K562 (cell line): Measurements from ENCODE around the gene ZDHHC18. TPM values are rescaled to one million over a fixed set of nuclear protein-coding genes. Genes with fewer than 3 reads are reported as not detected.

Source experiments
- ATAC-seq: fragments of 200-7000 bp; cut with Tn5 transposase; 3 replicates; pipeline ENCODE4 v1.9.1; 2020; ENCODE audit warnings: moderate library complexity
- BruUV-seq: library from RNA; stranded (reverse); fragments of 400-500 nt; replicated peaks from 2 replicates; lab custom pipeline; 2021; lab: Mats Ljungman, UMichigan
- CTCF ChIA-PET: fragments of 300-600 bp; formaldehyde crosslinking; extraction: SDS; loops from one replicate; lab custom pipeline; 2021; ENCODE audit warnings: low intra/inter-chr PET ratio; lab: Yijun Ruan, JAX
- POLR2A ChIA-PET: fragments of 300-600, 350-650 bp; sonication (Branson Sonifier 250); formaldehyde crosslinking; extraction: SDS; loops from one replicate; lab custom pipeline; 2021; ENCODE audit warnings: antibody characterized with exemption, inconsistent platforms; lab: Yijun Ruan, JAX
- DNase-seq, 4 experiments: peaks; one replicate each; pipeline versions ENCODE4 v3.0.0 to v3.0.0-alpha.2; 2011 to 2018; ENCODE audit warnings: low spot score in 3 of 4, mixed read lengths in 3 of 4; ENCODE audit errors: extremely low read depth in 1 of 4
- FAIRE-seq: peaks from 2 replicates; lab custom pipeline; 2011; peaks lifted over from hg19 to GRCh38; lab: Jason Lieb, UNC
- H2AFZ ChIP-seq: 2 replicates; pipeline ENCODE4 v1.6.0; 2011; ENCODE audit warnings: low read depth, low read length, control low read depth, inconsistent platforms
- H3K27ac ChIP-seq: fragments of 200-600 bp; 3 replicates; pipeline ENCODE4 v1.8.0; 2011; ENCODE audit warnings: low read depth, mild to moderate bottlenecking, control low read depth, inconsistent platforms, low read length, moderate library complexity, mixed read lengths; ENCODE audit errors: extremely low read depth
- H3K27me3 ChIP-seq, 2 experiments: fragments of 300-600 bp in 1 of 2; 2 replicates in 1 of 2; 3 replicates in 1 of 2; pipeline versions ENCODE4 v1.6.0 to v1.8.0; 2011; ENCODE audit warnings: inconsistent platforms in 2 of 2, low read length in 2 of 2, mild to moderate bottlenecking in 1 of 2, mixed read lengths in 1 of 2, moderate library complexity in 1 of 2; ENCODE audit not compliant: control insufficient read depth in 2 of 2, insufficient read depth in 2 of 2
- H3K36me3 ChIP-seq: fragments of 300-600 bp; 3 replicates; pipeline ENCODE4 v1.8.0; 2011; ENCODE audit warnings: mild to moderate bottlenecking, low read length, inconsistent platforms; ENCODE audit not compliant: control insufficient read depth, insufficient read depth
- H3K4me1 ChIP-seq, 2 experiments: fragments of 200-600 bp in 1 of 2; replicated peaks in 1 of 2; 2 replicates in 1 of 2; 3 replicates in 1 of 2; pipeline versions ENCODE4 v1.5.1 to v1.8.0; 2011; ENCODE audit warnings: inconsistent platforms in 2 of 2, low read length in 2 of 2, mild to moderate bottlenecking in 1 of 2, mixed read lengths in 1 of 2, moderate library complexity in 1 of 2; ENCODE audit not compliant: control insufficient read depth in 2 of 2, insufficient read depth in 2 of 2
- H3K4me2 ChIP-seq: 2 replicates; pipeline ENCODE4 v1.6.1; 2011; ENCODE audit warnings: low read length, control low read depth, inconsistent platforms, mixed read lengths; ENCODE audit not compliant: insufficient read depth
- H3K4me3 ChIP-seq: fragments of 200-600 bp; sonication (generic), shearing (Covaris generic); 2 replicates; pipeline ENCODE4 v1.5.1; 2016; ENCODE audit warnings: control low read depth, inconsistent platforms
- H3K79me2 ChIP-seq: fragments of 200-600 bp; 3 replicates; pipeline ENCODE4 v1.8.0; 2011; ENCODE audit warnings: low read length, inconsistent platforms; ENCODE audit not compliant: control insufficient read depth, insufficient read depth
- H3K9ac ChIP-seq, 2 experiments: 2 replicates each; pipeline versions ENCODE4 v1.6.0 to v1.6.1; 2011; ENCODE audit warnings: low read depth in 2 of 2, low read length in 2 of 2, control low read depth in 1 of 2, inconsistent platforms in 1 of 2, mild to moderate bottlenecking in 1 of 2, mixed read lengths in 1 of 2; ENCODE audit not compliant: insufficient read depth in 1 of 2
- H3K9me1 ChIP-seq: one replicate; pipeline ENCODE4 v1.6.0; 2011; ENCODE audit warnings: inconsistent platforms, mild to moderate bottlenecking, low read length, moderate library complexity; ENCODE audit not compliant: control insufficient read depth, insufficient read depth
- H3K9me3 ChIP-seq: replicated peaks from 2 replicates; pipeline ENCODE4 v1.5.1; 2011; ENCODE audit warnings: low read depth, low read length, inconsistent platforms; ENCODE audit not compliant: control insufficient read depth, insufficient read depth
- H4K20me1 ChIP-seq: replicated peaks from 2 replicates; pipeline ENCODE4 v1.6.1; 2011; ENCODE audit warnings: low read length, inconsistent platforms, mixed read lengths; ENCODE audit not compliant: control insufficient read depth, insufficient read depth
- CBX3 ChIP-seq, 2 experiments: IDR thresholded peaks; 1 replicate in 1 of 2; 2 replicates in 1 of 2; pipeline ENCODE4 v1.6.1; 2012; ENCODE audit warnings: inconsistent platforms in 2 of 2, low read length in 2 of 2, borderline replicate concordance in 1 of 2, control low read depth in 1 of 2
- ZHX1 ChIP-seq: fragments of 150-350 bp; conservative IDR thresholded peaks from 2 replicates; pipeline ENCODE4 v1.6.1; 2014; ENCODE audit warnings: low read length
- ZNF707 ChIP-seq: fragments of 250-450 bp; sonication (Bioruptor Pico); conservative IDR thresholded peaks from 2 replicates; pipeline ENCODE4 v1.8.0; 2022; ENCODE audit warnings: inconsistent platforms, mild to moderate bottlenecking, moderate library complexity
- WGBS: fragments of 100-300 bp; shearing (Covaris generic); methylation state at CpG from one replicate; pipeline ENCODE4 v1.1.6; 2016; ENCODE audit warnings: low coverage, mixed read lengths; ENCODE audit not compliant: insufficient coverage; ENCODE audit errors: missing lambda C conversion rate; 5-methylcytosine and 5-hydroxymethylcytosine counted together
- in situ Hi-C: fragments of 300-500 bp; cut with MboI; formaldehyde crosslinking; loops from 4 replicates; pipeline ENCODE4 v1.15.0; 2018; ENCODE audit warnings: inconsistent platforms, mixed read lengths
- intact Hi-C: fragments of 100-400 bp; cut with micrococcal nuclease; formaldehyde crosslinking; loops from 2 replicates; pipeline ENCODE4 v1.14.2; 2022
- polyA plus RNA-seq, 8 experiments: library from polyadenylated mRNA; depleted of rRNA in 4 of 8; stranded (reverse) in 5 of 8; unstranded in 3 of 8; fragments of >200 nt; fragmentation: Nextera tagmentation in 2 of 8; fragmentation: Illumina TruSeq in 1 of 8; extraction: Ambion mirVana in 2 of 8; extraction: Trizol in 1 of 8; gene quantifications; 2 replicates each; pipeline versions ENCODE4 v1.2.1 to v1.2.3, GENCODE V29; 2011 to 2014; ENCODE audit warnings: inconsistent platforms in 1 of 8, missing spikeins in 1 of 8
- total RNA-seq, 7 experiments: library from RNA; depleted of rRNA in 6 of 7; stranded (reverse); fragments of >200 nt in 6 of 7; fragmentation: Illumina TruSeq in 2 of 7; extraction: Trizol in 2 of 7; gene quantifications; 2 replicates each; pipeline versions ENCODE4 v1.2.1 to v1.2.3, GENCODE V29; 2011 to 2021; ENCODE audit warnings: low replicate concordance in 1 of 7

The ZDHHC18 gene
- total and polyA plus RNA-seq, 9 of the 15 experiments (the other 6 are each of a cell fraction or from before 2014, with no cell fraction given), result 0.42 to 35.6 (median 15.8) TPM

GRCh38 chr1:26822737-26823395 is 3.6 kb upstream of the ZDHHC18 start:
- in situ Hi-C loops, result no loop called here
- Histone ChIP-seq H3K27me3 (no peaks in the 10 kb centered on the region), H3K9me3 (no peaks in the 10 kb centered on the region), H3K4me3 (no peak overlapping the region)
- CTCF ChIA-PET, result no interaction called here
- TF ChIP-seq ZNF707 (CRISPR knock-in tag), result peak; percentile 79
- no peak for TF ChIP-seq ZHX1
- peak in 1 of 2 experiments; percentile 54; a peak in 1 of 3 replicates for TF ChIP-seq CBX3 (IDR thresholded peaks at IDR 0.05; ENCODE audit: borderline replicate concordance in 1 of 2, low read length in 2 of 2)
- TF ChIP-seq, all 486 proteins: peak for 2
- intact Hi-C loops, result no loop called here
- Histone ChIP-seq H3K27ac (no peak overlapping the region), H3K9me1 (no peaks in the 10 kb centered on the region), H3K4me1 (peaks cover 19 to 24% of the 10 kb centered on the region in 2 experiments), H2AFZ (no peak overlapping the region), H3K4me2 (no peak overlapping the region), H3K9ac (no peak overlapping the region), H3K79me2 (peaks cover 11% of the 10 kb centered on the region), H4K20me1 (no peaks in the 10 kb centered on the region), H3K36me3 (no peaks in the 10 kb centered on the region)
- WGBS, result 49% methylated on average over 4 of the region's 4 CpGs
- peak in 1 of 4 experiments; percentile 29 for DNase-seq
- POLR2A ChIA-PET, result interaction anchor here (0.7 to 1.0 kb wide), 2 partner anchors 63 to 161 kb away, joined by 3 read pairs; no protein-coding TSS in a partner anchor
- FAIRE-seq, result peak; percentile 60
- ATAC-seq, result no peak
- BruUV-seq, result no TSS peak
